Mesendoderm (in vitro differentiated cells): Measurements from ENCODE around the gene SCIN.

Experiments
- DNase-seq: peaks from one replicate; pipeline ENCODE4 v3.0.0; 2013
- H2AK5ac ChIP-seq: 2 replicates; pipeline ENCODE4 v1.6.1; 2013; ENCODE audit warnings: low read length, inconsistent platforms
- H2BK120ac ChIP-seq: 2 replicates; pipeline ENCODE4 v1.6.1; 2013; ENCODE audit warnings: low read depth, mild to moderate bottlenecking, low read length, moderate library complexity, mixed read lengths
- H2BK15ac ChIP-seq: replicated peaks from 2 replicates; pipeline ENCODE4 v1.6.1; 2013; ENCODE audit warnings: low read depth, mild to moderate bottlenecking, moderate library complexity
- H2BK5ac ChIP-seq: 2 replicates; pipeline ENCODE4 v1.6.1; 2013; ENCODE audit warnings: low read length, inconsistent platforms
- H3K18ac ChIP-seq: 2 replicates; pipeline ENCODE4 v1.6.1; 2013; ENCODE audit warnings: mild to moderate bottlenecking, low read length, mixed read lengths
- H3K23ac ChIP-seq: one replicate; pipeline ENCODE4 v1.6.1; 2013; ENCODE audit warnings: low read length
- H3K27ac ChIP-seq: 2 replicates; pipeline ENCODE4 v1.5.1; 2013; ENCODE audit warnings: low read depth, mild to moderate bottlenecking, inconsistent platforms, low read length, moderate library complexity
- H3K27me3 ChIP-seq: 2 replicates; pipeline ENCODE4 v1.6.1; 2013; ENCODE audit warnings: low read length, control low read depth, mild to moderate bottlenecking, inconsistent platforms; ENCODE audit not compliant: insufficient read depth, poor library complexity
- H3K36me3 ChIP-seq: 2 replicates; pipeline ENCODE4 v1.6.1; 2013; ENCODE audit warnings: low read length, inconsistent platforms; ENCODE audit not compliant: control insufficient read depth, insufficient read depth
- H3K4ac ChIP-seq: one replicate; pipeline ENCODE4 v1.6.1; 2013; ENCODE audit warnings: low read depth, mild to moderate bottlenecking, low read length, moderate library complexity
- H3K4me1 ChIP-seq: 2 replicates; pipeline ENCODE4 v1.6.1; 2013; ENCODE audit warnings: low read depth, low read length, inconsistent platforms; ENCODE audit not compliant: control insufficient read depth
- H3K4me2 ChIP-seq: 2 replicates; pipeline ENCODE4 v1.6.1; 2013; ENCODE audit warnings: low read length
- H3K4me3 ChIP-seq: 2 replicates; pipeline ENCODE4 v1.5.1; 2013; ENCODE audit warnings: mild to moderate bottlenecking, low read length
- H3K56ac ChIP-seq: one replicate; pipeline ENCODE4 v1.6.1; 2013; ENCODE audit warnings: low read length
- H3K79me1 ChIP-seq: 2 replicates; pipeline ENCODE4 v1.6.1; 2013; ENCODE audit warnings: low read length, inconsistent platforms
- H3K79me2 ChIP-seq: 2 replicates; pipeline ENCODE4 v1.6.1; 2013; ENCODE audit warnings: mild to moderate bottlenecking, low read length; ENCODE audit not compliant: control insufficient read depth, insufficient read depth
- H3K9ac ChIP-seq: 2 replicates; pipeline ENCODE4 v1.6.1; 2013; ENCODE audit warnings: low read length, inconsistent platforms
- H4K5ac ChIP-seq: one replicate; pipeline ENCODE4 v1.6.1; 2013; ENCODE audit warnings: low read length
- H4K8ac ChIP-seq: one replicate; pipeline ENCODE4 v1.6.1; 2013; ENCODE audit warnings: low read depth, mild to moderate bottlenecking, control low read depth, low read length, moderate library complexity
- WGBS: extraction: QIAGEN DNeasy Blood & Tissue Kit; methylation state at CpG from one replicate; pipeline ENCODE4 v1.1.7; 2013; ENCODE audit warnings: low lambda C conversion rate, missing lambda C conversion rate; ENCODE audit not compliant: insufficient coverage; ENCODE audit errors: extremely low coverage; 5-methylcytosine and 5-hydroxymethylcytosine counted together

SCIN gene

GRCh38 chr7:12601302-12601869 is 30.9 kb downstream of the SCIN start:
- H3K23ac ChIP-seq = no peak overlapping the region
- no peaks in the 10 kb centered on the region for H3K27me3 ChIP-seq
- no peak overlapping the region for H3K9ac ChIP-seq
- no peak overlapping the region for H2BK5ac ChIP-seq
- H3K4me2 ChIP-seq = no peak overlapping the region
- H3K79me1 ChIP-seq = no peaks in the 10 kb centered on the region
- no peaks in the 10 kb centered on the region for H3K79me2 ChIP-seq
- no CpG with 5 or more reads among the region's 1 CpG for WGBS
- no peaks in the 10 kb centered on the region for H3K36me3 ChIP-seq
- no peak overlapping the region for H3K56ac ChIP-seq
- no peak overlapping the region for H2BK15ac ChIP-seq
- H2BK120ac ChIP-seq = no peak overlapping the region
- no peak overlapping the region for H3K27ac ChIP-seq
- H3K4ac ChIP-seq = no peak overlapping the region
- H2AK5ac ChIP-seq = no peak overlapping the region
- H3K4me3 ChIP-seq = no peak overlapping the region
- no peak for DNase-seq
- no peak overlapping the region for H4K8ac ChIP-seq
- no peak overlapping the region for H3K18ac ChIP-seq
- H3K4me1 ChIP-seq = no peaks in the 10 kb centered on the region
- no peak overlapping the region for H4K5ac ChIP-seq

GRCh38 chr7:12607134-12607533 is 36.6 kb downstream of the SCIN start:
- Histone ChIP-seq H2AK5ac (no peak overlapping the region), H3K36me3 (no peaks in the 10 kb centered on the region), H3K4me2 (no peak overlapping the region), H3K56ac (no peak overlapping the region), H3K27ac (no peak overlapping the region), H2BK5ac (no peak overlapping the region), H2BK120ac (no peak overlapping the region), H3K4me1 (no peaks in the 10 kb centered on the region), H4K8ac (no peak overlapping the region), H3K27me3 (no peaks in the 10 kb centered on the region), H3K4ac (no peak overlapping the region), H3K9ac (no peak overlapping the region), H4K5ac (no peak overlapping the region), H3K23ac (no peak overlapping the region), H3K79me1 (no peaks in the 10 kb centered on the region), H3K79me2 (no peaks in the 10 kb centered on the region), H3K18ac (no peak overlapping the region), H3K4me3 (no peak overlapping the region), H2BK15ac (no peak overlapping the region)
- no CpG with 5 or more reads among the region's 1 CpG for WGBS
- peak; percentile 10 for DNase-seq

GRCh38 chr7:12609561-12609960 is 39.0 kb downstream of the SCIN start:
- Histone ChIP-seq H3K79me2 (no peaks in the 10 kb centered on the region), H2BK120ac (no peak overlapping the region), H4K5ac (no peak overlapping the region), H2AK5ac (no peak overlapping the region), H3K18ac (no peak overlapping the region), H3K27me3 (no peaks in the 10 kb centered on the region), H3K56ac (no peak overlapping the region), H2BK15ac (no peak overlapping the region), H3K4ac (no peak overlapping the region), H3K36me3 (no peaks in the 10 kb centered on the region), H3K4me1 (no peaks in the 10 kb centered on the region), H3K27ac (no peak overlapping the region), H3K9ac (no peak overlapping the region), H3K4me3 (no peak overlapping the region), H4K8ac (no peak overlapping the region), H3K79me1 (no peaks in the 10 kb centered on the region), H3K4me2 (no peak overlapping the region), H3K23ac (no peak overlapping the region), H2BK5ac (no peak overlapping the region)
- WGBS = 100% methylated on average over 1 of the region's 1 CpG
- DNase-seq = no peak

GRCh38 chr7:12610899-12611298 is 40.4 kb downstream of the SCIN start:
- Histone ChIP-seq H3K4me3 (no peak overlapping the region), H2AK5ac (no peak overlapping the region), H3K79me1 (no peaks in the 10 kb centered on the region), H3K27ac (no peak overlapping the region), H3K9ac (no peak overlapping the region), H2BK5ac (no peak overlapping the region), H4K5ac (no peak overlapping the region), H3K4me2 (no peak overlapping the region), H2BK120ac (no peak overlapping the region), H3K18ac (no peak overlapping the region), H3K56ac (no peak overlapping the region), H3K36me3 (no peaks in the 10 kb centered on the region), H3K79me2 (no peaks in the 10 kb centered on the region), H4K8ac (no peak overlapping the region), H3K4ac (no peak overlapping the region), H3K4me1 (no peaks in the 10 kb centered on the region), H2BK15ac (no peak overlapping the region), H3K27me3 (no peaks in the 10 kb centered on the region), H3K23ac (no peak overlapping the region)
- no peak for DNase-seq
- WGBS = no CpG with 5 or more reads among the region's 2 CpGs

- DNase-seq = no peak
- Histone ChIP-seq H2BK15ac (no peak overlapping the region), H3K9ac (no peak overlapping the region), H2BK5ac (no peak overlapping the region), H3K4me2 (no peak overlapping the region), H3K18ac (no peak overlapping the region), H3K4me1 (no peaks in the 10 kb centered on the region), H3K23ac (no peak overlapping the region), H3K27me3 (no peaks in the 10 kb centered on the region), H2BK120ac (no peak overlapping the region), H4K5ac (no peak overlapping the region), H4K8ac (no peak overlapping the region), H3K4me3 (no peak overlapping the region), H3K56ac (no peak overlapping the region), H3K36me3 (no peaks in the 10 kb centered on the region), H2AK5ac (no peak overlapping the region), H3K79me2 (no peaks in the 10 kb centered on the region), H3K4ac (no peak overlapping the region), H3K27ac (no peak overlapping the region), H3K79me1 (no peaks in the 10 kb centered on the region)
- WGBS = no CpG with 5 or more reads among the region's 2 CpGs
Observed at GRCh38 chr7:12612622-12613021, 42.1 kb downstream of the SCIN start.

GRCh38 chr7:12619461-12620069 is 49.0 kb downstream of the SCIN start:
- no peak overlapping the region for H4K5ac ChIP-seq
- WGBS = no CpG with 5 or more reads among the region's 3 CpGs

More at GRCh38 chr7:12619461-12620069, 49.0 kb downstream of the SCIN start:
- H3K18ac ChIP-seq = no peak overlapping the region
- H3K79me1 ChIP-seq = no peaks in the 10 kb centered on the region
- no peak overlapping the region for H4K8ac ChIP-seq
- H3K27ac ChIP-seq = no peak overlapping the region
- H3K36me3 ChIP-seq = no peaks in the 10 kb centered on the region
- no peak overlapping the region for H3K23ac ChIP-seq
- H3K79me2 ChIP-seq = no peaks in the 10 kb centered on the region
- H3K4ac ChIP-seq = no peak overlapping the region
- H2BK5ac ChIP-seq = no peak overlapping the region
- H3K56ac ChIP-seq = no peak overlapping the region
- no peak overlapping the region for H3K4me2 ChIP-seq
- no peak overlapping the region for H3K4me3 ChIP-seq
- H3K9ac ChIP-seq = no peak overlapping the region
- no peak overlapping the region for H2AK5ac ChIP-seq
- no peaks in the 10 kb centered on the region for H3K27me3 ChIP-seq
- peak overlapping the region; percentile 45 for H2BK120ac ChIP-seq
- DNase-seq = peak; percentile 72
- peak overlapping the region; percentile 27 for H2BK15ac ChIP-seq
- H3K4me1 ChIP-seq = no peaks in the 10 kb centered on the region
